ENCODE measurements around the gene CLMN. TPM values are rescaled to one million over a fixed set of nuclear protein-coding genes. Genes with fewer than 3 reads are reported as not detected.

The CLMN gene
- total RNA-seq, 1 donor from 2014 or later = 6.3 TPM

- Mint-ChIP-seq H3K27me3 (ENCODE audit: insufficient read depth, low read depth) (peaks cover 2% of the 10 kb centered on the region), H3K27ac (peak overlapping the region; percentile 46), H3K4me1 (peaks cover 19% of the 10 kb centered on the region), H3K36me3 (no peaks in the 10 kb centered on the region), H3K9me3 (no peaks in the 10 kb centered on the region), H3K4me3 (no peak overlapping the region)
- Histone ChIP-seq H3K4me1 (peaks cover 14% of the 10 kb centered on the region), H3K4me3 (no peak overlapping the region), H3K4me2 (no peak overlapping the region), H3F3A (ENCODE audit: low read depth) (no peaks in the 10 kb centered on the region), H2AFZ (replicated peaks) (no peak overlapping the region), H3K79me2 (ENCODE audit: low read depth) (no peaks in the 10 kb centered on the region), H3K9ac (no peak overlapping the region), H3K9me3 (ENCODE audit: low read depth) (no peaks in the 10 kb centered on the region), H3K36me3 (no peaks in the 10 kb centered on the region), H3K27ac (no peak overlapping the region), H3K27me3 (no peaks in the 10 kb centered on the region), H4K20me1 (ENCODE audit: low read depth) (no peaks in the 10 kb centered on the region)
- no peak for DNase-seq (ENCODE audit: low spot score)
- TF ChIP-seq EZH2phosphoT487 (IDR thresholded peaks at IDR 0.05) (no peak), EZH2 (IDR thresholded peaks at IDR 0.05) (no peak)
- TF ChIP-seq, protein P1, sequence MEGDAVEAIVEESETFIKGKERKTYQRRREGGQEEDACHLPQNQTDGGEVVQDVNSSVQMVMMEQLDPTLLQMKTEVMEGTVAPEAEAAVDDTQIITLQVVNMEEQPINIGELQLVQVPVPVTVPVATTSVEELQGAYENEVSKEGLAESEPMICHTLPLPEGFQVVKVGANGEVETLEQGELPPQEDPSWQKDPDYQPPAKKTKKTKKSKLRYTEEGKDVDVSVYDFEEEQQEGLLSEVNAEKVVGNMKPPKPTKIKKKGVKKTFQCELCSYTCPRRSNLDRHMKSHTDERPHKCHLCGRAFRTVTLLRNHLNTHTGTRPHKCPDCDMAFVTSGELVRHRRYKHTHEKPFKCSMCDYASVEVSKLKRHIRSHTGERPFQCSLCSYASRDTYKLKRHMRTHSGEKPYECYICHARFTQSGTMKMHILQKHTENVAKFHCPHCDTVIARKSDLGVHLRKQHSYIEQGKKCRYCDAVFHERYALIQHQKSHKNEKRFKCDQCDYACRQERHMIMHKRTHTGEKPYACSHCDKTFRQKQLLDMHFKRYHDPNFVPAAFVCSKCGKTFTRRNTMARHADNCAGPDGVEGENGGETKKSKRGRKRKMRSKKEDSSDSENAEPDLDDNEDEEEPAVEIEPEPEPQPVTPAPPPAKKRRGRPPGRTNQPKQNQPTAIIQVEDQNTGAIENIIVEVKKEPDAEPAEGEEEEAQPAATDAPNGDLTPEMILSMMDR (IDR thresholded peaks at IDR 0.05) = no peak
Observed at GRCh38 chr14:95235351-95235750, 84.4 kb downstream of the CLMN start.

GRCh38 chr14:95234426-95234825 lies 85.3 kb downstream of the CLMN start:
- DNase-seq (ENCODE audit: low spot score) = no peak
- Histone ChIP-seq H3K27ac (no peak overlapping the region), H3K9ac (no peak overlapping the region), H3K36me3 (no peaks in the 10 kb centered on the region), H3K79me2 (ENCODE audit: low read depth) (no peaks in the 10 kb centered on the region), H2AFZ (replicated peaks) (no peak overlapping the region), H4K20me1 (ENCODE audit: low read depth) (no peaks in the 10 kb centered on the region), H3K27me3 (no peaks in the 10 kb centered on the region), H3K9me3 (ENCODE audit: low read depth) (no peaks in the 10 kb centered on the region), H3K4me1 (peaks cover 14% of the 10 kb centered on the region), H3F3A (ENCODE audit: low read depth) (no peaks in the 10 kb centered on the region), H3K4me2 (no peak overlapping the region), H3K4me3 (no peak overlapping the region)
- no peak overlapping the region for H3K27ac Mint-ChIP-seq
- no peak overlapping the region for H3K4me3 Mint-ChIP-seq
- no peaks in the 10 kb centered on the region for H3K9me3 Mint-ChIP-seq
- peaks cover 19% of the 10 kb centered on the region for H3K4me1 Mint-ChIP-seq
- no peaks in the 10 kb centered on the region for H3K36me3 Mint-ChIP-seq
- TF ChIP-seq EZH2 (IDR thresholded peaks at IDR 0.05) (no peak), EZH2phosphoT487 (IDR thresholded peaks at IDR 0.05) (no peak)
- TF ChIP-seq, protein P1 (IDR thresholded peaks at IDR 0.05) = no peak
- H3K27me3 Mint-ChIP-seq (ENCODE audit: insufficient read depth, low read depth) = peaks cover 2% of the 10 kb centered on the region

GRCh38 chr14:95233702-95234241 lies 85.9 kb downstream of the CLMN start:
- no peak overlapping the region for H3K27ac ChIP-seq
- Mint-ChIP-seq H3K27ac (peak overlapping the region; percentile 33), H3K4me1 (peaks cover 19% of the 10 kb centered on the region), H3K9me3 (no peaks in the 10 kb centered on the region), H3K36me3 (no peaks in the 10 kb centered on the region), H3K4me3 (no peak overlapping the region), H3K27me3 (ENCODE audit: insufficient read depth, low read depth) (peaks cover 2% of the 10 kb centered on the region)
- H3K4me3 ChIP-seq = no peak overlapping the region
- H3K4me1 ChIP-seq = peaks cover 14% of the 10 kb centered on the region
- H3K9ac ChIP-seq = no peak overlapping the region
- H2AFZ ChIP-seq (replicated peaks) = no peak overlapping the region
- H3K36me3 ChIP-seq = no peaks in the 10 kb centered on the region
- H3K79me2 ChIP-seq (ENCODE audit: low read depth) = no peaks in the 10 kb centered on the region
- DNase-seq (ENCODE audit: low spot score) = no peak
- TF ChIP-seq, protein P1 (IDR thresholded peaks at IDR 0.05) = no peak
- TF ChIP-seq EZH2phosphoT487 (IDR thresholded peaks at IDR 0.05) (no peak), EZH2 (IDR thresholded peaks at IDR 0.05) (no peak)
- no peak overlapping the region for H3K4me2 ChIP-seq
- no peaks in the 10 kb centered on the region for H4K20me1 ChIP-seq (ENCODE audit: low read depth)
- no peaks in the 10 kb centered on the region for H3K9me3 ChIP-seq (ENCODE audit: low read depth)
- no peaks in the 10 kb centered on the region for H3F3A ChIP-seq (ENCODE audit: low read depth)
- H3K27me3 ChIP-seq = no peaks in the 10 kb centered on the region

Data from neural progenitor cell (in vitro differentiated cells).